MM.1S (cell line): ENCODE measurements around the gene CD86.

Experiments
- DNase-seq: peaks from one replicate; pipeline ENCODE4 v3.0.0-alpha.2; 2015
- H2AFZ ChIP-seq: fragments of 300-600 bp; sonication (generic); 2 replicates; pipeline ENCODE4 v1.6.0; 2016; ENCODE audit warnings: antibody characterized with exemption, low read length
- H3F3A ChIP-seq: fragments of 300-600 bp; sonication (generic); 2 replicates; pipeline ENCODE4 v1.6.1; 2016; ENCODE audit warnings: mild to moderate bottlenecking, antibody characterized with exemption, low read length, moderate library complexity, mixed read lengths; ENCODE audit not compliant: insufficient read depth
- H3K27ac ChIP-seq: fragments of 300-600 bp; sonication (generic); 2 replicates; pipeline ENCODE4 v1.5.1; 2016; ENCODE audit warnings: mild to moderate bottlenecking, low read length
- H3K27me3 ChIP-seq: fragments of 300-600 bp; sonication (generic); replicated peaks from 2 replicates; pipeline ENCODE4 v1.6.0; 2016; ENCODE audit warnings: low read length; ENCODE audit not compliant: insufficient read depth
- H3K36me3 ChIP-seq: fragments of 300-600 bp; sonication (generic); replicated peaks from 2 replicates; pipeline ENCODE4 v1.6.1; 2016; ENCODE audit warnings: mild to moderate bottlenecking, low read length, mixed read lengths; ENCODE audit not compliant: insufficient read depth
- H3K4me1 ChIP-seq: fragments of 300-600 bp; sonication (generic); 2 replicates; pipeline ENCODE4 v1.6.1; 2016; ENCODE audit warnings: low read length, mixed read lengths
- H3K4me2 ChIP-seq: fragments of 300-600 bp; sonication (generic); 2 replicates; pipeline ENCODE4 v1.6.0; 2016; ENCODE audit warnings: low read depth, low read length
- H3K4me3 ChIP-seq: fragments of 300-600 bp; sonication (generic); 2 replicates; pipeline ENCODE4 v1.5.1; 2016; ENCODE audit warnings: low read length, mixed read lengths
- H3K79me2 ChIP-seq: fragments of 300-600 bp; sonication (generic); 2 replicates; pipeline ENCODE4 v1.6.1; 2016; ENCODE audit warnings: mixed run types, low read length, mixed read lengths
- H3K9ac ChIP-seq: fragments of 300-600 bp; sonication (generic); 2 replicates; pipeline ENCODE4 v1.6.1; 2016; ENCODE audit warnings: low read length, mixed read lengths
- H3K9me2 ChIP-seq: fragments of 300-600 bp; sonication (generic); replicated peaks from 2 replicates; pipeline ENCODE4 v1.6.1; 2016; ENCODE audit warnings: mild to moderate bottlenecking, low read length, mixed read lengths; ENCODE audit not compliant: insufficient read depth
- H3K9me3 ChIP-seq: fragments of 300-600 bp; sonication (generic); replicated peaks from 2 replicates; pipeline ENCODE4 v1.6.1; 2016; ENCODE audit warnings: mild to moderate bottlenecking, low read length, mixed read lengths; ENCODE audit not compliant: insufficient read depth
- H4K20me1 ChIP-seq: fragments of 300-600 bp; sonication (generic); 2 replicates; pipeline ENCODE4 v1.6.1; 2016; ENCODE audit warnings: mild to moderate bottlenecking, low read length, moderate library complexity, mixed read lengths; ENCODE audit not compliant: insufficient read depth
- CTCF ChIP-seq: fragments of 300-600 bp; sonication (generic); IDR thresholded peaks from 2 replicates; pipeline ENCODE4 v1.5.1; 2016; ENCODE audit warnings: antibody characterized with exemption, low read length, mixed read lengths
- EZH2 ChIP-seq: fragments of 300-600 bp; sonication (generic); optimal IDR thresholded peaks from 2 replicates; pipeline ENCODE3; 2017; ENCODE audit warnings: low read depth, mild to moderate bottlenecking, antibody characterized with exemption, low read length, mixed read lengths
- EZH2phosphoT487 ChIP-seq: fragments of 300-600 bp; sonication (generic); IDR thresholded peaks from 2 replicates; pipeline ENCODE4 v1.6.1; 2018; ENCODE audit warnings: antibody characterized with exemption, low read length

Gene CD86

GRCh38 chr3:122103821-122104514 is 48.8 kb downstream of the CD86 start:
- H3K4me1 ChIP-seq: peaks cover 5% of the 10 kb centered on the region

DNA sequence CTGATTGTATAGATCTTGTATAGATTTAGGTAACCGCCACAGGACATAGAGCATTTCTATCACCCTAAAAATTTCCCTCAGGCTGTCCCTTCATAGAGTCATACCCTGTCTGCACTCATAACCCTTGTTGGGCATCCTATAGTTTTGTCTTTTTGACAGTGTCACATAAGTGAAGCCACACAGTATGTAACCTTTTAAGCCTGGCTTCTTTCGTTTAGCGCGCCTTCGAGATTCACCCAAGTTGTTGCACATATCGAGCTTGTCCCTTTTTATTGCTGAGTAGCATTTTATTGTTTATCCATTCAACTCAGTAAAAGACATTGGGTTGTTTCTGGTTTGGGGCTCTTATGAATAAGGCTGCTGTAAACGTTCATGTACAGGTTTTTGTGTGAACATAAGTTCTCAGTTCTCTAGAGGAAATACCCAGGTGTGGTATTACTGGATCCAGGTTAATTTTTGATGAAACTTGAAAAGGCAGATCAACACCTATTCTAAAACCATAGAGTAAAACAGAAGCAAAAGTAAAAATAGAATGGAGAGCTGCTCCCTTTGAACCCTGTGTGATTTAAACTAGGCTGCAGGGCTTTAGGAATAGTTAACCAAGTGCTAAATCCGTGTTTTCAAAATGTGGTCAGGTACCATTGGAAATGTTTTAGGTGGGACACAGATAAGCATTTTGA is 49.5 kb downstream of the CD86 start:
- Histone ChIP-seq H3F3A (no peaks in the 10 kb centered on the region), H3K4me3 (no peak overlapping the region), H2AFZ (no peak overlapping the region), H3K9me2 (no peaks in the 10 kb centered on the region), H3K27ac (no peak overlapping the region), H3K4me2 (no peak overlapping the region), H3K79me2 (no peaks in the 10 kb centered on the region), H3K36me3 (no peaks in the 10 kb centered on the region), H3K27me3 (no peaks in the 10 kb centered on the region), H4K20me1 (no peaks in the 10 kb centered on the region), H3K9me3 (no peaks in the 10 kb centered on the region), H3K9ac (no peak overlapping the region), H3K4me1 (no peaks in the 10 kb centered on the region; the same call in 1 of the 2 replicates)
- no peak for DNase-seq
- no peak for TF ChIP-seq EZH2phosphoT487
- TF ChIP-seq CTCF: no peak
- no peak for TF ChIP-seq EZH2

More at GRCh38 chr3:122103821-122104514, 48.8 kb downstream of the CD86 start:
- H3K9ac ChIP-seq: no peak overlapping the region
- H3K79me2 ChIP-seq: no peaks in the 10 kb centered on the region
- no peak overlapping the region for H2AFZ ChIP-seq
- H3F3A ChIP-seq: peaks cover 3% of the 10 kb centered on the region; the same call in 1 of the 2 replicates
- H3K9me2 ChIP-seq: no peaks in the 10 kb centered on the region
- H3K9me3 ChIP-seq: no peaks in the 10 kb centered on the region
- no peaks in the 10 kb centered on the region for H3K36me3 ChIP-seq
- TF ChIP-seq CTCF (no peak), EZH2 (no peak), EZH2phosphoT487 (no peak)
- no peaks in the 10 kb centered on the region for H3K27me3 ChIP-seq
- H3K4me3 ChIP-seq: no peak overlapping the region
- H3K27ac ChIP-seq: no peak overlapping the region
- no peak for DNase-seq
- no peaks in the 10 kb centered on the region for H4K20me1 ChIP-seq
- H3K4me2 ChIP-seq: no peak overlapping the region

DNA sequence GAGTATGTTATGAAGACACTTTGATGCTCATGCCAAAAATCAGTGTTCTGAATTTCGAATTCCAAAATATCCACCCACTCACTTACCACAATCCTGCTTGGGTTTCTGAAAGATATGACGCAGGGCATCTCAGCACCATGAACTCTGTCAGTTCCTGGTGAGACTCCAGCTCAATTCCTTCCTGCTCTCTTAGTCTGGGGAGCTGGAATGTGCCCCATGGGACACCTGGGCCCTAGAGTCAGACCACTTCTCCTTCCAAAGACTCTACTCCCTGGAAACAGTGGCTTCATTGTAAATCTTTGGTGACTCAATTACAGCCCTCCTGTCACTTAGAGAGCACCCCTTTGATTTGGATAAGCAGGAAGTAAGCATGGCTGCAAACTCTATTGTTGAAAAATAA is 50.5 kb downstream of the CD86 start:
- no peaks in the 10 kb centered on the region for H3K9me2 ChIP-seq
- no peaks in the 10 kb centered on the region for H3K79me2 ChIP-seq
- H3K4me2 ChIP-seq: no peak overlapping the region
- no peaks in the 10 kb centered on the region for H3F3A ChIP-seq
- H3K9ac ChIP-seq: no peak overlapping the region
- DNase-seq: no peak
- no peak overlapping the region for H3K4me3 ChIP-seq
- no peak overlapping the region for H2AFZ ChIP-seq
- H3K27ac ChIP-seq: no peak overlapping the region
- no peak for TF ChIP-seq EZH2phosphoT487
- no peak for TF ChIP-seq CTCF
- no peak for TF ChIP-seq EZH2
- H3K27me3 ChIP-seq: no peaks in the 10 kb centered on the region
- H3K36me3 ChIP-seq: no peaks in the 10 kb centered on the region
- no peaks in the 10 kb centered on the region for H4K20me1 ChIP-seq
- H3K4me1 ChIP-seq: no peaks in the 10 kb centered on the region; the same call in 1 of the 2 replicates
- no peaks in the 10 kb centered on the region for H3K9me3 ChIP-seq
